Stimulated activated CD4-positive, alpha-beta T cell treated with anti-CD3 and anti-CD28 coated beads, Interleukin-15, amount 100 ng/mL, for 48 hours (primary cell): ENCODE results near the gene ZNF747.

ENCODE experiments used
- DNase-seq, 2 donors: peaks; one replicate each; pipeline ENCODE4 v3.0.0-alpha.2; 2020; ENCODE audit warnings: low read depth in 2 of 2

ZNF747 gene

GRCh38 chr16:30518552-30518951, 16.1 kb downstream of the ZNF747 start:
- no peak for DNase-seq

- no peak for DNase-seq
These were observed 19.4 kb downstream of the ZNF747 start for GRCh38 chr16:30515275-30515674.

GRCh38 chr16:30511509-30511908, 23.1 kb downstream of the ZNF747 start:
- no peak for DNase-seq

- no peak for DNase-seq
These were observed 24.2 kb downstream of the ZNF747 start for GRCh38 chr16:30510376-30510938.

GRCh38 chr16:30509081-30509765, 25.4 kb downstream of the ZNF747 start:
- DNase-seq, result no peak

GRCh38 chr16:30503403-30504296, 31.0 kb downstream of the ZNF747 start:
- DNase-seq, result no peak

- no peak for DNase-seq
These were observed 35.4 kb downstream of the ZNF747 start for GRCh38 chr16:30499284-30499683.

GRCh38 chr16:30494709-30495108, 39.9 kb downstream of the ZNF747 start:
- DNase-seq, result no peak

GRCh38 chr16:30493941-30494488, 40.6 kb downstream of the ZNF747 start:
- no peak for DNase-seq

GRCh38 chr16:30491744-30492308, 42.8 kb downstream of the ZNF747 start:
- DNase-seq, result no peak

GRCh38 chr16:30491229-30491628, 43.4 kb downstream of the ZNF747 start:
- no peak for DNase-seq

GRCh38 chr16:30490210-30490609, 44.4 kb downstream of the ZNF747 start:
- no peak for DNase-seq

- DNase-seq, result no peak
These were observed 45.7 kb downstream of the ZNF747 start for GRCh38 chr16:30488764-30489605.

GRCh38 chr16:30485818-30486436, 48.7 kb downstream of the ZNF747 start:
- no peak for DNase-seq

GRCh38 chr16:30484887-30485286, 49.8 kb downstream of the ZNF747 start:
- DNase-seq, result no peak

GRCh38 chr16:30482366-30482765, 52.3 kb downstream of the ZNF747 start:
- no peak for DNase-seq

GRCh38 chr16:30481381-30481780, 53.3 kb downstream of the ZNF747 start:
- DNase-seq, result no peak
